Measurements from ENCODE around the gene ESYT1.

The ESYT1 gene

GRCh38 chr12:56189099-56189917 is 61.2 kb downstream of the ESYT1 start, which contains the start of gene SMARCC2:
TSS of gene SMARCC2 (minus strand) at chr12:56189483. CDS start at chr12:56189461, 22 bp downstream.
- DNase-seq, result peak; percentile 76 to 88 (median 82)

DNA sequence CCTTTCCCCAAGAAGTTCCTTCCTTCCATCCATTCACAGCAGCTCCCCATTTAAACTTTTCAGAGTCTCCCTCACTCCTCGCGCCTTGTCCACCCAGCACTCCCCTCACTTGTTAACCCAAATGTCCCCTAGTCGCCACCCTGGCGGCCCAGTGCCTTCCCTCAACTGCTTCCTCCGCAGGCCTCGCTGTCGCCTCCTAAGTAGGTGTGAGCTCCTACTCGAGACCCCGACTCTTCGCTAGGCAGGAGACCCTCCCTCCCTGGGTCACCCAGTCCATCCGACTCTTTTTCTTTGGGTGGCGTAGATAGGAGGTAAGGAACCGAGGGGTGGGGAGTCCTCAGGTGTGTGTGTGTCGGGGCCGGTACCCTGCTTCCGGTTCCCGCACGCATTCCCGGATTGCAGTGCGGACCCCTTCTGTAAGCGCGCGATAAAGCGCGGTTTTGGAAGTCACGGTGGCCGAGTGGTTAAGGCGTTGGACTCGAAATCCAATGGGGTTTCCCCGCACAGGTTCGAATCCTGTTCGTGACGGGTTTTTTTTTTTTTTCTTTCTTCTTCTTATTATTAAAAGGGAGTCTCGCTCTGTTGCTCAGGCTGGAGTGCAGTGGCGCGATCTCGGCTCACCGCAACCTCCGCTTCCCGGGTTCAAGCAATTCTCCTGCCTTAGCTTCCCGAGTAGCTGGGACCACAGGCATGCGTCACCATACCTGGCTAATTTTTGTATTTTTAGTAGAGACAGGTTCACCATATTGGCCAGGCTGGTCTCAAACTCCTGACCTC is 62.0 kb downstream of the ESYT1 start:
- peak; percentile 33 to 82 (median 70) for DNase-seq

GRCh38 chr12:56190695-56191155 is 62.7 kb downstream of the ESYT1 start:
- DNase-seq, result no peak

GRCh38 chr12:56192582-56192981 is 64.5 kb downstream of the ESYT1 start:
- no peak for DNase-seq

DNA sequence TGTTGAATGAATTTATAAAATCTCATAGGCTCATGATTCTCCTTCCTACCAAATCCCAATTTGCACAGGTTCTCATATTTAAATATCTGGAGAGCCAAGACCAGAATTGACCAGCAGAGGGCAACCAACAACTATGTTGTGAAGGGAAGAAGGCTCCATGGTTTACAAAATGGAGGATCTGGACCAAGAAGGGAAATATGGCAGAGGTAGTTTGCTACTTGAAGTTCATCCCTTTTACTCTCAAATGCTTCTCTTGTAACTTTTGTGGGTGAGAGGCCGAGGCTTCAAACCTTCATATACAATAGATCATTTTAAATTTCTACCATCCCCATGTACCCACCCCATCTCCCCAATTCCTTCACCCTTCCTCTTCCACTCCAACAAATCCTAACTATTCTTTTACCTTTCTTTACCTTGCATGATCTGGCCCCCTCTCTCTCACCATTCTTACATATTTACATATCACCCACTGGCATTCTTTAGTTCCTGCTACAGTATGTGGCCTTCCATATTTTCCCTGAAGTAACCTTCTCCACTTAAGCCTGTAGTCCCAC is 65.0 kb downstream of the ESYT1 start:
- DNase-seq, result peak in 4 of 5 experiments; percentile 46 to 82 (median 58)

Data from T-helper 2 cell (primary cell).